A549 treated with Hydrocortisone at 1 μM for 4 hours (cell line): ENCODE results near the gene PC. TPM values are rescaled to one million over a fixed set of nuclear protein-coding genes. Genes with fewer than 3 reads are reported as not detected.

ENCODE experiments used
- total RNA-seq: library from RNA; stranded (reverse); fragments of 200-300 nt; extraction: Qiagen RNA extraction; gene quantifications from 5 replicates; pipeline ENCODE4 v1.2.3, GENCODE V29; 2022

PC gene, protein sequence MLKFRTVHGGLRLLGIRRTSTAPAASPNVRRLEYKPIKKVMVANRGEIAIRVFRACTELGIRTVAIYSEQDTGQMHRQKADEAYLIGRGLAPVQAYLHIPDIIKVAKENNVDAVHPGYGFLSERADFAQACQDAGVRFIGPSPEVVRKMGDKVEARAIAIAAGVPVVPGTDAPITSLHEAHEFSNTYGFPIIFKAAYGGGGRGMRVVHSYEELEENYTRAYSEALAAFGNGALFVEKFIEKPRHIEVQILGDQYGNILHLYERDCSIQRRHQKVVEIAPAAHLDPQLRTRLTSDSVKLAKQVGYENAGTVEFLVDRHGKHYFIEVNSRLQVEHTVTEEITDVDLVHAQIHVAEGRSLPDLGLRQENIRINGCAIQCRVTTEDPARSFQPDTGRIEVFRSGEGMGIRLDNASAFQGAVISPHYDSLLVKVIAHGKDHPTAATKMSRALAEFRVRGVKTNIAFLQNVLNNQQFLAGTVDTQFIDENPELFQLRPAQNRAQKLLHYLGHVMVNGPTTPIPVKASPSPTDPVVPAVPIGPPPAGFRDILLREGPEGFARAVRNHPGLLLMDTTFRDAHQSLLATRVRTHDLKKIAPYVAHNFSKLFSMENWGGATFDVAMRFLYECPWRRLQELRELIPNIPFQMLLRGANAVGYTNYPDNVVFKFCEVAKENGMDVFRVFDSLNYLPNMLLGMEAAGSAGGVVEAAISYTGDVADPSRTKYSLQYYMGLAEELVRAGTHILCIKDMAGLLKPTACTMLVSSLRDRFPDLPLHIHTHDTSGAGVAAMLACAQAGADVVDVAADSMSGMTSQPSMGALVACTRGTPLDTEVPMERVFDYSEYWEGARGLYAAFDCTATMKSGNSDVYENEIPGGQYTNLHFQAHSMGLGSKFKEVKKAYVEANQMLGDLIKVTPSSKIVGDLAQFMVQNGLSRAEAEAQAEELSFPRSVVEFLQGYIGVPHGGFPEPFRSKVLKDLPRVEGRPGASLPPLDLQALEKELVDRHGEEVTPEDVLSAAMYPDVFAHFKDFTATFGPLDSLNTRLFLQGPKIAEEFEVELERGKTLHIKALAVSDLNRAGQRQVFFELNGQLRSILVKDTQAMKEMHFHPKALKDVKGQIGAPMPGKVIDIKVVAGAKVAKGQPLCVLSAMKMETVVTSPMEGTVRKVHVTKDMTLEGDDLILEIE
- 32.4 to 42.9 TPM (median 38.0 TPM) in 5 replicates for total RNA-seq

DNA sequence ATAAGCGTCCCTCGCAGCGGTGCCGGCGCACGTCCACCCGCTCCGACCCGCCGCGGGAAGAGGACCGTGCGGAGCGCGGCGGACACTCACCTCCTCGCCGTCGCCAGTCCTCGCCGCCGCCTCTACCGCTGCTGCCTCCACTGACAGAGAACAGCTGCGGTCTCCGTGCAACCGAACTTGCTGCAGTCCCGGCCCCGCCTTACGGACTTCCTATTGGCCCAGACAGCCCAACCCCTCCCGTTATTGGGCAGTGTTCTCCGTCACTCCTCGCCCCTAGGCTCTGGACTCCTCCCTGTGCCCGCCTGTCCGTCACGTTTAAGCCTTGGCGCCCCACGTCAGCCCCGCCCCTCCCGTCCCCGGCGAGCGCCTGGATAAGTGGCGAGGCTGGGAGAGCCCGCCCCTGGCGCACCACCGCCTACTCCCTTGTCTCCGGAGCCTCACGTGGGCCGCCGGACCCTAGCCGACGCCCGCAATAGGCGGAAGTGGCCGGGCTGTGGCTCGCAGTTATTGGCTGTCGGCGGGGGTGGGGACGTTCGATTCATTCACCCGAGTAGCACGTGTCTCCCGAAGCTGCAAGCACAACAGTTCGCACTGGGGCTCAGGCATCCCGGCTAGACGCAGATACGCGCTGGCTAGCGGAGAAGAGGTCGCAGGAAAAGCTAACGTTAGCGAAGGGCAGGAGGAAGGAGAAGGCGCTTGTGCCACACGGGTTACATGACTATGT, at the start of gene PC:
Gene PC (minus strand): TSS at position 152 of the 724 bp plus-strand sequence. CDS start 86,224 bp downstream, outside the sequence.

DNA sequence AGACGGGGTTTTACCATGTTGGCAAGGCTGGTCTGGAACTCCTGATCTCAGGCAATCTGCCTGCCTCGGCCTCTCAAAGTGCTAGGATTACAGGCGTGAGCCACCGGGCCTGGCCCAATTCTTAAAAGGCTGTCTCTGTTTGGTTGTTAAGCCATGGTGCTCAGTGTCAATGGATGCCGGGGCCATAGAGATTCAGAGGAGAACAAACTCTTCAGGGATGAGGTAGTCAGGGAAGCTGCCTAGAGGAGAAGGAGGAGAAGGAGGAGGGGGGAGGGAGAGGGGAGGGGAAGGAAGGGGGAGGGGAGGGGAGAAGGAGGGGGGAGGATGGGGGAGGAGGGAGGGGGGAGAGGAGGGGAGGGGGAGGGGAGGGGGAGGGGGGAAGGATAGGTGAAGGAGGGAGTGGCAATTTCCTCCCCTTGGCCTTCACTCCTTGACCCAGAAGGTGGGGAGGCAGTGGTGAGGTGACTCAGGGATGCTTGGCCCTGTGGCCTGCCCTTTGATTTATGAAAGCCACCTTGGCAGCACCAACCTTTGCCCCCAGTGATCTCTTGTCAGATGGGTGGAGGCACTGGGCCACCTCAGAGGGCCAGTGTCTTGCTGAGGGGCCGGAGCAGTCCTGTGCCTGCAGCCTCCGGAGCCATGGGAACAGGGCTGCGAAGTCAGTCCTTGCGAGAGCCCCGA, 16.7 kb upstream of the PC start, which contains the start of gene C11orf86:
Gene C11orf86 (plus strand): TSS at position 581 of the 681 bp plus-strand sequence. CDS start 59 bp downstream, at position 640.

DNA sequence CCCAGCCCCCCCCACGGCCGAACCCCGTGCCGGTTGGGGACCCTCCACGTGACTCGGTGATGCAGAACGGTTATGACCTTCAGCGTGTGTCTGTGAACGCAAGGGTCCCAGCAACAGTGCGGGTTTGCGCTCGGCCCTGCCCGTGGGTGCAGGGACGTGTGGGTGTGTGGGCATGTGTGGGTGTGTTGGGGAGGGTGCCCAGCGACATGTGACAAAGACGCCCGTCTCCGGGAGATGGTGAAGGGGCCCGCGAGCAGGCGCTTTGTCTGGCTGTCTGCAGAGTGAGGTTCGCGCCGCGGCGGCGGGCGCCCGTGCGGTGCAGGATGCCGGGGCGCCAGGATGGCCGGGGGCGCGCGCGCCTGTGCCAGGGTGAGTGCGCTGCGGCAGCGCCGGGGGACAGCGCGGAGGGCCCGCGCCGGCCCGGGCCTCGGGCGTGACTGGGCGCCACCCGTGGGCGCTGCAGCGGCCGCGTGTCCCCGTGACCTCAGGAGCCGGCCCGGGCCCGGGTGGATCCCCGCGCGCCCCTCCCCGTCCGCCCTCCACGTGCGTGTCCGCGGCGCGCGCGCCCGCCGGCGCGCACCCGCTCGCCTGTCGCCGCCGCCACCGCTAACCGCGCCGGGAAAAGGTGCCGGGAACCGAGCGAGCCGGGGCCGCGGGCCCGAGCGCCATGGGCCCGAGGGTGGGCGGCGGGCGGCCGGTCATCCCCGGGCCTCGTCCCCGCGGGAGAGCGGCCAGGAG, 101.5 kb downstream of the PC start, which contains the start of gene LRFN4:
Gene LRFN4 (plus strand): TSS at position 569 of the 738 bp plus-strand sequence. CDS start 681 bp downstream, outside the sequence.

DNA sequence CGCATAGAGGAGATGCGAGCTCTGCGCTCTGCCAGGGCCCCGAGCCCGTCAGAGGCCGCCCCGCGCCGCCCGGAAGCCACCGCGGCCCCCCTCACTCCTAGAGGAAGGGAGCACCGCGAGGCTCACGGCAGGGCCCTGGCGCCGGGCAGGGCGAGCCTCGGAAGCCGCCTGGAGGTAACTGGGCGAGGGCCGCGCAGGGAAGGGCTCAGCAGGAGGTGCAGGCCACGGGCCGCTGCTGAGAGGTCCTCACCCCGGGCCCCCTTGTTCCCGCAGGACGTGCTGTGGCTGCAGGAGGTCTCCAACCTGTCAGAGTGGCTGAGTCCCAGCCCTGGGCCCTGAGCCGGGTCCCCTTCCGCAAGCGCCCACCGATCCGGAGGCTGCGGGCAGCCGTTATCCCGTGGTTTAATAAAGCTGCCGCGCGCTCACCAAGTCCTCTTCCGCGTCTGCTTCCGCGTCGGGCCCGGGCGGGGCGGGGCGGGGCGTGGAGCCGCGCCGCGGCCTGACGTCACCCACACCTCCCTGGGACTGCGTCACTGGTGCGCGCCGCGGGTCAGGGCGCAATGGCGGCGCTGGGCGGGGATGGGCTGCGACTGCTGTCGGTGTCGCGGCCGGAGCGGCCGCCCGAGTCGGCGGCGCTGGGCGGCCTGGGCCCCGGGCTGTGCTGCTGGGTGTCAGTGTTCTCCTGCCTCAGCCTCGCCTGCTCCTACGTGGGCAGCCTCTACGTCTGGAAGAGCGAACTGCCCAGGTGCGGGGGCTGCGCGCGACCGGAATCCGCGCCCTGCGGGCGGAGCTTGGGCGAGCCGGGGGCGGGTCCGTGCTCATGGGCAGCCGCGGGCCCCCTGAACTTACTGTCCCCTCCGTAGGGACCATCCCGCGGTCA, 115.0 kb downstream of the PC start, which contains the start of gene RCE1:
Gene RCE1 (plus strand): TSS at position 546 of the 880 bp plus-strand sequence. CDS start 15 bp downstream, at position 561.

Other genes starting within 250 kb of the PC start
- 11.2 to 15.1 TPM (median 11.4 TPM) in 5 replicates for gene SPTBN2, start 229.2 kb downstream of the PC start, total RNA-seq
- gene RCE1, start 114.9 kb downstream of the PC start, total RNA-seq = 37.0 to 54.4 TPM (median 52.6 TPM) in 5 replicates
- 95.7 to 124 TPM (median 107 TPM) in 5 replicates for gene LRFN4, start 101.3 kb downstream of the PC start, total RNA-seq
- gene C11orf86, start 16.9 kb upstream of the PC start, total RNA-seq = 45.5 to 81.5 TPM (median 70.4 TPM) in 5 replicates
- gene SYT12, start 64.8 kb upstream of the PC start, total RNA-seq = 18.1 to 22.6 TPM (median 22.2 TPM) in 5 replicates
- 33.3 to 54.8 TPM (median 44.0 TPM) in 5 replicates for gene RHOD, start 98.5 kb upstream of the PC start, total RNA-seq
- 42.3 to 51.2 TPM (median 43.7 TPM) in 5 replicates for gene KDM2A, start 160.9 kb upstream of the PC start, total RNA-seq